NCI-H2107 treated with DMSO at 0.1 percent for 48 hours (cell line): ENCODE results near the gene ZNF2.

ENCODE experiments used
- DNase-seq: peaks from one replicate; lab custom pipeline; 2025; ENCODE audit not compliant: unreplicated experiment; lab: John Stamatoyannopoulos, UW

Gene ZNF2

DNA sequence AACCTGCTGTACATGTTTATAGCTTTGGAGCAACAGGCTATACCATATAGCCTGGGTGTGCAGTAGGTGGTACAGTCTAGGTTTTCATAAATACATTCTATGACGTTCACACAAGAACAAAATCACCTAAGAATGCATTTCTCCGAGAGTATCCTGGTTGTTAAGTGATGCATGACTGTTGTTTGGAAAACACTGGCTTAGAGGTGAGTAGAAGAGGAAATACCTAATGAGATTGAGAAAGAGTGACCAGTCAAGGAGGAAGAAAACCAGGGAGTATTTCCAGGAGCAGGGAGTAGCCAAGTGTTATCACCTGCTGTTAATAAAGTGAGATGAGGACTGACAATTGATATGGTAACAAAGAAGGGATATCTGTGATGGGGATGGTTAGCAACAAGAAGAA is 38.8 kb downstream of the ZNF2 start:
- no peak for DNase-seq

DNA sequence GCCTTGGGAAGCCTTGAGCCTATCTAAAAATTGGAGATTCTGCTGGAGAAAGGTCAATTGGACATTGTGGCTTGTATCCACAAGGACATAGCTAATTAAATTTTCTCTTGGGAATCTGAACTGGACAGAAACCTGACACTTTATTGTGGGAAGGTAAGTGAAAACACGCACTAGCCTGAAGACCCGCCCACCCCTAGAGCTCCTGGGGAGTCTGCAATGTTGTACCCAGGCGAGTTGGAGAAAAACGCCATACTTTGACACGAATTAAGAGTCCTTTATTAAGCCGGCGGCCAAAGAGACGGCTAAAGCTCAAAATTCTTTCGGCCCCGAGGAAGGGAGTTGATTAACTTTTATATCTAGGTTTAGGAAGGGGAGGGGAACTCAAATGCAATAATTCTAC is 40.5 kb downstream of the ZNF2 start:
- no peak for DNase-seq

DNA sequence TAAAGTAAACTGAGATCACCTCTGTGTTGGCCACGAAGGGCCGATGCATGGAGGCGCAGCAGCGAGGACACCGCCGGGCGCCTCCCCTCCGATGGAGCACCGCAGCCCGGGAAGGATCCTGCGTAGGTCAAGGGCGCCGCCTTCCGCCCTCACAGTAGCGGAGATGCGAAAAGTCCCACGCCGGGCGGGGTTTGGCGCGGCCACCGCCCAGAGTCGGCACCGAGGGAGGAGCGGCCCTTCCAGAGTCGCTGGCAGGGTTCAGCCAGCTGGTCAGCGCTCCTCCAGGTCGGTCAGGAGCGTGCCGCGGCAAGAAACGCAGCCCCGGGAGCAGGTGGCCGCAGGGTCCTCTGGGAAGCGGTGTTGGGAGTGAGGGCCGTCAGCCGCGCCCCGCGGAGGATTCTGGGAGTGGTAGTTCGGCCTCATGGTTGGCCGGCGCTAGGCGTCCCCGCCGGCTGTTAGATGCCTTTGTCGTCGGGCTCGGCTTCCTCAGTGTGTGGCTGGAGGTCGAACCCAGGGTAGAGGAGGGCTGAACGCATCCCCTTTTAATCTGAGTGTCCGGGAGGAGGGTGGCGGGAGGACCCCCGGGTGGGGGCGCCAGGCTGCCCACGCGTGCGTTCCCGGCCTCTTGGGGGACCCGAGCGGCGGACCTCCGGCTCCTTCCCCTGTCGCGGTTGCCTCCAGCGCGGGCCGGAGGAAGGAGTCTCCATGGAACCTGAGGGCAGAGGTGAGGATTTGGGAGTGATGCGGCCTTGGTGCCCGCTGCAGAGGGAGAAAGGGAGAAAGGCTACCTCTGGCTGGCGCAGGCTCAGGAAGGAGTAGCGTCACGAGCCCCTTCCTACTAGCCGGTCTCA is 41.7 kb downstream of the ZNF2 start, which contains the start of gene ZNF892:
ZNF892 (plus strand) TSS at position 411 of the 851 bp plus-strand sequence; CDS start at position 706, 295 bp downstream.
- DNase-seq, result peak; percentile 74

DNA sequence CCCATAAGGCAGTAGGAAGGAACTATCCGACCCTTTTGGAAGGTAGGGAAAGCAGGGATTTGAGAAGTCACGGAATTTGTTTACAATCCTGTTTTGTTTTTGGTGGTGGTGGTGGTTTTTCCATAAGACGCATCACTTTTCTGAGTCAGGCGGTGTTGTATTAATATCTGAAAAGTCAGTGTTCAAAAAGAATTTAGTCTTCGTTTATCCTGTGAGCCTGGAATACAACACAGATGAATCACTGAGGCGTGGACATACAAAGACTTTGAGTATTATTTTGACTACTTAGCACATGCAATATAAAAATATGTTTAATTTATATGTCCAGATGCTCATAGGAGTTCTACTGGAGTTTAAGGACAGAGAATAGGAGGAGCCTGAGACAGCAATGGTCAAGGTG is 42.5 kb downstream of the ZNF2 start:
- no peak for DNase-seq

DNA sequence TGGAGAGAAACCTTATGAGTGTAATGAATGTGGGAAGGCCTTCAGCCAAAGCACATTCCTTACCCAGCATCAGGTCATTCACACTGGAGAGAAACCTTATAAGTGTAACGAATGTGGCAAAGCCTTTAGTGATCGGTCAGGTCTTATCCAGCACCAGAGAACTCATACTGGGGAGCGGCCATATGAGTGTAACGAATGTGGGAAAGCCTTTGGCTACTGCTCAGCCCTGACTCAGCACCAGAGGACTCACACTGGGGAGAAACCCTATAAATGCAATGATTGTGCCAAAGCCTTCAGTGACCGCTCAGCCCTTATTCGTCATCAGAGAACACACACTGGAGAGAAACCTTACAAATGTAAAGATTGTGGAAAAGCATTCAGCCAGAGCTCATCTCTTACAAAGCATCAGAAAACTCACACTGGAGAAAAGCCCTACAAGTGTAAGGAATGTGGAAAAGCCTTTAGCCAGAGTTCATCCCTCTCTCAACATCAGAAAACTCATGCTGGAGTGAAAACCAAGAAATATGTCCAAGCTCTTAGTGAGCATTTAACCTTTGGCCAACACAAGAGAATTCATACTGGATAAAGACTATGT is 49.5 kb downstream of the ZNF2 start:
- DNase-seq, result no peak

DNA sequence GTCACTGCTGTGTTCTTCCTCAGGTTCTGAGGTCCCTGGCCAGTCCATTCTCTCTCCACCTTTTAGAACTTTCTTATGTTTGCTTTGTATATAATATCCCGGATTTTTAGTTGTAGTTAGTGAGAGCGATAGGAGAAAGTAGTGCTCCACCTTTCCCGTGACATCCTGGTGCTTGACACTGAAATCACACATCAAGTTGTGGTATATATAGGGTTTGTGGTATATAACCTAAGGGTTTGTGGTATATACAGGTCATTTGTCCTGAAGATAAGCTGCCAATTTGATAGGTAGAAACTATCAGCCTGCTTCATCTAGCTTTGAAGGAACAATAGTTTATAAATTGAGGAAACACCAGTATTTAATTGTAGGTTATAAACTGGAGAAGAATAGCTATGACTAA is 54.8 kb downstream of the ZNF2 start:
- DNase-seq, result no peak

DNA sequence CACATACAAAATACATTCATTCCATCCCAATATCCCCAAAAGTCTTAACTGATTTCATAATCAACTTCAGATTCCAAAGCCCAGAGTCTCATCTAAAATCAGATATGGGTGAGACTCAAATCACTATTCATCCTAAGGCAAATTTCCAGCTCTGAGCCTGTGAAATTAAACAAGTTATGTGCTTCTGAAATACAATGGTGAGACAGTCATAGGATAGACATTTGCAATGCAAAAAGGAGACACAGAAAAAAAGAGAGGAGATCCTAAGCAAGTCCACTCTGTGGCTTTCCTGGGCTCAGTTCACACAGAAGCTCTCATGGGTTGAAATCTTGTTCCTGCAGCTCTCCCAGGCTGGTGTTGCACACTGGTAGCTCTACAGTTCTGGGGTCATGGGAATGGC is 60.0 kb downstream of the ZNF2 start:
- DNase-seq, result no peak

DNA sequence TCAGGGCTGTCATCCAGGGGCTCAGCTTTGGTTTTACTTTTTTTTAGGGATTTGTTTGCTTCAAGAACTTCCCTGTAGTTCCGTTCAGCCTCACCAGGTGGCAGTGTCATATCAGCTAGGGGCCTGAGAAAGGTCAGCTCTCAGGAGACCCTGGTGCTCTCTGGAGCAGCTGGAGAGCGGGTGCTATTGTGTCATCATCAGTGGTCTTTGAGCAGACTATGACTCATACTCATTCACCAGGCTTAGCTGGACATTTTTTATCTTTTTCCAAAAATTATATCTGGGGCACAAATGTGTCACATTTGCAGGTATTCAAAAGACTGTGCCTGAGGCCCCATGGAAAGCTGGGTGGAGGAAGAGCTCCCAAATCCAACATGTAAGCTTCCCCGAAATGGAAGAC is 66.1 kb downstream of the ZNF2 start:
- DNase-seq, result peak; percentile 56

DNA sequence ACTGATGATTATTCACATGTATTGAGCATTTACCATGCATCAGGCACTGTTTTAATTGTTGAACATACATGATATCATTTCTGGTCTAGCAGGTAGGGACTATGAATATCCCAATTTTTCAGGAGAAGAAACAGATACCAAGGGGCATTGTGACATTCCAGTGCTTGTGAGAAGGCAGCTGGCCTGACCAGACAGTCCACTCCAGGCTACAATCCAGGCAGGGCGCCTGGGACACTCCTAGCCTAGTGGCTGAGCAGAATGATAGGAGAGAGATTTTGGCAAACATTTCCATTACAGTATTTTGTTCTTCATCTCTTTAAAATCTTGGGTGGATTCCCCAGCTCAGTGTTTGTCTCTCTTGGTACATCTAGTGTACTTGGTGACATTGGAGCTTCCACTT is 66.6 kb downstream of the ZNF2 start:
- no peak for DNase-seq
